OCI-LY1 (cell line): ENCODE measurements around the gene PVALEF.

ENCODE experiments used
- H2AFZ ChIP-seq: fragments of 200-600 bp; sonication (generic), shearing (Covaris generic); 2 replicates; pipeline ENCODE4 v1.6.0; 2014; ENCODE audit warnings: antibody characterized with exemption, mild to moderate bottlenecking, low read length
- H3F3A ChIP-seq: fragments of 200-600 bp; sonication (generic), shearing (Covaris generic); 2 replicates; pipeline ENCODE4 v1.6.0; 2014; ENCODE audit warnings: mild to moderate bottlenecking, antibody characterized with exemption, low read length, moderate library complexity; ENCODE audit not compliant: insufficient read depth
- H3K27ac ChIP-seq: fragments of 200-600 bp; sonication (generic); 2 replicates; pipeline ENCODE4 v1.5.1; 2014; ENCODE audit warnings: low read length, mixed run types, mild to moderate bottlenecking, low read depth; ENCODE audit not compliant: poor library complexity, severe bottlenecking
- H3K27me3 ChIP-seq: fragments of 200-600 bp; sonication (generic); 2 replicates; pipeline ENCODE4 v1.6.0; 2014; ENCODE audit warnings: antibody characterized with exemption, mild to moderate bottlenecking, low read length, moderate library complexity; ENCODE audit not compliant: insufficient read depth
- H3K36me3 ChIP-seq: fragments of 200-600 bp; sonication (generic); 2 replicates; pipeline ENCODE4 v1.6.1; 2014; ENCODE audit warnings: mild to moderate bottlenecking, antibody characterized with exemption, low read length, moderate library complexity, mixed read lengths; ENCODE audit not compliant: insufficient read depth
- H3K4me1 ChIP-seq: fragments of 200-600 bp; sonication (generic); 2 replicates; pipeline ENCODE4 v1.5.1; 2014; ENCODE audit warnings: mild to moderate bottlenecking, low read length, moderate library complexity; ENCODE audit not compliant: insufficient read depth, severe bottlenecking
- H3K4me2 ChIP-seq: fragments of 200-600 bp; sonication (generic), shearing (Covaris generic); 2 replicates; pipeline ENCODE4 v1.6.1; 2014; ENCODE audit warnings: low read length
- H3K4me3 ChIP-seq: fragments of 200-600 bp; sonication (generic); 2 replicates; pipeline ENCODE4 v1.5.1; 2014; ENCODE audit warnings: low read length, low read depth, mild to moderate bottlenecking, mixed read lengths; ENCODE audit not compliant: poor library complexity, severe bottlenecking
- H3K79me2 ChIP-seq: fragments of 200-600 bp; shearing (Covaris generic); 2 replicates; pipeline ENCODE4 v1.6.1; 2016; ENCODE audit warnings: mixed run types, low read length, mixed read lengths; ENCODE audit not compliant: insufficient read depth
- H3K9ac ChIP-seq: fragments of 200-600 bp; sonication (generic), shearing (Covaris generic); 2 replicates; pipeline ENCODE4 v1.6.1; 2014; ENCODE audit warnings: mild to moderate bottlenecking, low read length, mixed read lengths
- H3K9me2 ChIP-seq: fragments of 200-600 bp; sonication (generic), shearing (Covaris generic); 2 replicates; pipeline ENCODE4 v1.6.1; 2014; ENCODE audit warnings: low read depth, mild to moderate bottlenecking, low read length, mixed read lengths
- H3K9me3 ChIP-seq: fragments of 200-600 bp; shearing (Covaris generic); 2 replicates; pipeline ENCODE4 v1.6.1; 2014; ENCODE audit warnings: low read length, mixed read lengths
- H4K20me1 ChIP-seq: fragments of 200-600 bp; sonication (generic), shearing (Covaris generic); 2 replicates; pipeline ENCODE4 v1.6.0; 2016; ENCODE audit warnings: mild to moderate bottlenecking, low read length; ENCODE audit not compliant: insufficient read depth
- CTCF ChIP-seq: fragments of 200-600 bp; sonication (generic), shearing (Covaris generic); IDR thresholded peaks from 2 replicates; pipeline ENCODE4 v1.5.1; 2017; ENCODE audit warnings: mild to moderate bottlenecking, antibody characterized with exemption, low read length, moderate library complexity, mixed read lengths
- EZH2 ChIP-seq: fragments of 200-600 bp; sonication (generic), shearing (Covaris generic); IDR thresholded peaks from 2 replicates; pipeline ENCODE4 v1.8.0; 2017; ENCODE audit warnings: borderline replicate concordance, mixed run types, mild to moderate bottlenecking, antibody characterized with exemption, low read length, moderate library complexity, mixed read lengths

Gene PVALEF

GRCh38 chr17:81213978-81214377 is 48.7 kb downstream of the PVALEF start:
- no peaks in the 10 kb centered on the region for H3K9me2 ChIP-seq
- no peaks in the 10 kb centered on the region for H4K20me1 ChIP-seq
- no peaks in the 10 kb centered on the region for H3K4me1 ChIP-seq
- no peak overlapping the region for H3K4me3 ChIP-seq
- no peaks in the 10 kb centered on the region for H3K79me2 ChIP-seq
- H3K27me3 ChIP-seq = no peaks in the 10 kb centered on the region
- H3F3A ChIP-seq = no peaks in the 10 kb centered on the region
- TF ChIP-seq EZH2 (no peak), CTCF (no peak)
- 0 out of 2 replicates have a peak, but pooled peaks cover 7% of the 10 kb centered on the region for H3K36me3 ChIP-seq
- H3K9ac ChIP-seq = no peak overlapping the region
- no peak overlapping the region for H3K4me2 ChIP-seq
- no peaks in the 10 kb centered on the region for H3K9me3 ChIP-seq
- H3K27ac ChIP-seq = no peak overlapping the region
- H2AFZ ChIP-seq = no peak overlapping the region

- H3K9ac ChIP-seq = no peak overlapping the region
- H3K36me3 ChIP-seq = 0 out of 2 replicates have a peak, but pooled peaks cover 7% of the 10 kb centered on the region
- H3K9me2 ChIP-seq = no peaks in the 10 kb centered on the region
- H2AFZ ChIP-seq = no peak overlapping the region
- H3K27me3 ChIP-seq = no peaks in the 10 kb centered on the region
- TF ChIP-seq EZH2 = no peak
- no peak for TF ChIP-seq CTCF
- no peaks in the 10 kb centered on the region for H4K20me1 ChIP-seq
- peaks cover 13% of the 10 kb centered on the region for H3K4me1 ChIP-seq
- H3K27ac ChIP-seq = no peak overlapping the region
- no peaks in the 10 kb centered on the region for H3F3A ChIP-seq
- H3K9me3 ChIP-seq = no peaks in the 10 kb centered on the region
- H3K79me2 ChIP-seq = no peaks in the 10 kb centered on the region
- no peak overlapping the region for H3K4me2 ChIP-seq
- H3K4me3 ChIP-seq = no peak overlapping the region
Observed at GRCh38 chr17:81217491-81217890, 52.2 kb downstream of the PVALEF start.

GRCh38 chr17:81218459-81218858 is 53.2 kb downstream of the PVALEF start:
- Histone ChIP-seq H3K4me2 (no peak overlapping the region), H3K9me3 (no peaks in the 10 kb centered on the region), H3K27me3 (no peaks in the 10 kb centered on the region), H3K9ac (no peak overlapping the region), H3K4me3 (no peak overlapping the region), H3K9me2 (no peaks in the 10 kb centered on the region), H3K4me1 (peaks cover 15% of the 10 kb centered on the region), H2AFZ (no peak overlapping the region), H3K27ac (no peak overlapping the region), H3K36me3 (0 out of 2 replicates have a peak, but pooled peaks cover 7% of the 10 kb centered on the region), H3F3A (no peaks in the 10 kb centered on the region), H3K79me2 (no peaks in the 10 kb centered on the region), H4K20me1 (no peaks in the 10 kb centered on the region)
- TF ChIP-seq EZH2 (no peak), CTCF (no peak)
